Astrocyte (in vitro differentiated cells and primary cell): ENCODE data around the gene TGFB3.

Source experiments
- CTCF ChIP-seq: IDR thresholded peaks from 2 replicates; pipeline ENCODE4 v1.5.1; 2011; ENCODE audit warnings: low read depth, mild to moderate bottlenecking, inconsistent platforms, low read length, moderate library complexity; ENCODE audit not compliant: insufficient read depth
- EZH2 ChIP-seq: IDR thresholded peaks from 2 replicates; pipeline ENCODE4 v1.6.1; 2012; ENCODE audit warnings: mild to moderate bottlenecking, low read length, inconsistent platforms; ENCODE audit not compliant: insufficient read depth

DNA sequence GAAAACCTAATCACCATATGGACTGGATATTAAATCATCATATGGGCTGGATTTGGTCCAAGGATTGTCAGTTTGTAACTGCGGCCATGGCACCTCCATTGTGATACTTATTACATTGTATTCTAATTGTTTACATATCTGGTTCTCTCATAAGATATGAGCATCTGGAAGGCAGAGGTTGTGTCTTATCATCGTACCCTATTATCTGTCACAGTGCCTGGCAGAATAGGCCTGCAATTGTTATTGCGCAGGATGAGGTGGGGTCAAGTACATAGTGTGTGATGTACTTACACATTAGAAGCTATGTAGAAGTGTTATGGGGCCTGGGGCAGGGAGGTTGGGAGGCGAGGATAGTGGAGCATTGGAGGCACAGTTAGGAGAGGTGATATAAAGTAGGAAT, 8.5 kb upstream of the TGFB3 start:
- TF ChIP-seq CTCF (no peak), EZH2 (no peak)
